Liver (tissue), 9 donors: Measurements from ENCODE around the gene OSBPL5. TPM values are rescaled to one million over a fixed set of nuclear protein-coding genes. Genes with fewer than 3 reads are reported as not detected.

Experiments used
- DNase-seq: peaks from one replicate; pipeline ENCODE4 v3.0.0-alpha.2; 2017; ENCODE audit warnings: low spot score
- H3K27ac ChIP-seq, 2 donors: one replicate each; pipeline ENCODE4 v1.7.0; 2013; ENCODE audit warnings: inconsistent platforms in 2 of 2, low read length in 2 of 2, control low read depth in 1 of 2, low read depth in 1 of 2, mild to moderate bottlenecking in 1 of 2
- H3K27me3 ChIP-seq, 4 donors: one replicate each; pipeline versions ENCODE4 v1.6.1 to v1.7.0; 2013; ENCODE audit warnings: low read length in 3 of 4, inconsistent platforms in 1 of 4, mild to moderate bottlenecking in 1 of 4, moderate library complexity in 1 of 4; ENCODE audit not compliant: control insufficient read depth in 4 of 4, insufficient read depth in 4 of 4
- H3K36me3 ChIP-seq, 4 donors: one replicate each; pipeline versions ENCODE4 v1.6.1 to v1.7.0; 2013; ENCODE audit warnings: low read length in 3 of 4, mild to moderate bottlenecking in 3 of 4, low read depth in 1 of 4, moderate library complexity in 1 of 4; ENCODE audit not compliant: control insufficient read depth in 4 of 4, insufficient read depth in 3 of 4
- H3K4me1 ChIP-seq, 4 donors: one replicate each; pipeline versions ENCODE4 v1.6.1 to v1.7.0; 2013; ENCODE audit warnings: low read length in 3 of 4, mild to moderate bottlenecking in 3 of 4, moderate library complexity in 1 of 4; ENCODE audit not compliant: control insufficient read depth in 4 of 4, insufficient read depth in 4 of 4
- H3K4me3 ChIP-seq, 3 donors: one replicate each; pipeline versions ENCODE4 v1.6.1 to v1.7.0; 2013; ENCODE audit warnings: low read length in 3 of 3, control low read depth in 1 of 3, low read depth in 1 of 3, mild to moderate bottlenecking in 1 of 3
- H3K9ac ChIP-seq, 2 donors: one replicate each; pipeline ENCODE4 v1.7.0; 2013; ENCODE audit warnings: low read length in 2 of 2, mild to moderate bottlenecking in 2 of 2, moderate library complexity in 2 of 2, control low read depth in 1 of 2, low read depth in 1 of 2
- H3K9me3 ChIP-seq, 4 donors: one replicate each; pipeline versions ENCODE4 v1.6.1 to v1.7.0; 2013; ENCODE audit warnings: low read length in 3 of 4; ENCODE audit not compliant: control insufficient read depth in 4 of 4
- CTCF ChIP-seq: fragments of 150-350 bp; IDR thresholded peaks from 2 replicates; pipeline ENCODE4 v1.5.1; 2017; ENCODE audit warnings: improper control_type of control experiment, low read depth, low read length; ENCODE audit not compliant: missing input control
- FOXA1 ChIP-seq: IDR thresholded peaks from 2 replicates; pipeline ENCODE4 v1.6.1; 2016; ENCODE audit warnings: antibody characterized with exemption
- GABPA ChIP-seq, 2 donors: IDR thresholded peaks in 1 of 2; conservative IDR thresholded peaks in 1 of 2; 2 replicates each; pipeline ENCODE4 v1.6.1; 2016; ENCODE audit warnings: antibody characterized with exemption in 2 of 2, mild to moderate bottlenecking in 1 of 2, moderate library complexity in 1 of 2
- HNF4A ChIP-seq, 2 donors: conservative IDR thresholded peaks; 2 replicates each; pipeline ENCODE4 v1.6.1; 2016; ENCODE audit warnings: antibody characterized with exemption in 2 of 2, mild to moderate bottlenecking in 2 of 2
- JUND ChIP-seq, 2 donors: IDR thresholded peaks; 2 replicates each; pipeline ENCODE4 v1.6.1; 2016; ENCODE audit warnings: antibody characterized with exemption in 2 of 2
- MAX ChIP-seq: IDR thresholded peaks from 2 replicates; pipeline ENCODE4 v1.6.1; 2016; ENCODE audit warnings: antibody characterized with exemption
- NR2F2 ChIP-seq: IDR thresholded peaks from 2 replicates; pipeline ENCODE4 v1.6.1; 2016; ENCODE audit warnings: antibody characterized with exemption
- RAD21 ChIP-seq, 2 donors: IDR thresholded peaks; 2 replicates each; pipeline ENCODE4 v1.6.1; 2016; ENCODE audit warnings: antibody characterized with exemption in 2 of 2, mild to moderate bottlenecking in 2 of 2
- RXRA ChIP-seq, 2 donors: IDR thresholded peaks; 2 replicates each; pipeline ENCODE4 v1.6.1; 2017 to 2018; ENCODE audit warnings: antibody characterized with exemption in 2 of 2, mild to moderate bottlenecking in 1 of 2
- TAF1 ChIP-seq: conservative IDR thresholded peaks from 2 replicates; pipeline ENCODE4 v1.6.1; 2016; ENCODE audit warnings: antibody characterized with exemption, mild to moderate bottlenecking
- ZBTB33 ChIP-seq: IDR thresholded peaks from 2 replicates; pipeline ENCODE4 v1.6.1; 2016; ENCODE audit warnings: antibody characterized with exemption
- WGBS: extraction: QIAGEN DNeasy Blood & Tissue Kit; methylation state at CpG from one replicate; pipeline ENCODE4 v1.1.7; 2013; 5-methylcytosine and 5-hydroxymethylcytosine counted together
- polyA plus RNA-seq, 2 donors: library from polyadenylated mRNA; stranded (reverse) in 1 of 2; unstranded in 1 of 2; fragments of 200-250 nt in 1 of 2; fragments of >200 nt in 1 of 2; fragmentation: Nextera tagmentation in 1 of 2; extraction: Ambion mirVana in 1 of 2; gene quantifications; one replicate each; pipeline versions ENCODE4 v1.2.1 to v1.2.3, GENCODE V29; 2013 to 2015
- total RNA-seq, 2 donors: library from RNA; depleted of rRNA; stranded (reverse); fragments of >200 nt; gene quantifications; one replicate each; pipeline ENCODE4 v1.2.3, GENCODE V29; 2014
- donor health status: healthy.
- donor health status: healthy.
- donor health status: healthy.
- donor health status: healthy.
- donor health status: healthy.

The OSBPL5 gene
- total and polyA plus RNA-seq, 4 donors = 0.74 to 6.2 (median 3.9) TPM

GRCh38 chr11:3086114-3086513, 79.0 kb downstream of the OSBPL5 start:
- peaks cover 0 to 2% (median 0%) of the 10 kb centered on the region in 4 donors for H3K36me3 ChIP-seq
- no peak overlapping the region for H3K9ac ChIP-seq
- no peak for DNase-seq
- H3K27me3 ChIP-seq = no peaks in the 10 kb centered on the region
- H3K27ac ChIP-seq = no peak overlapping the region
- H3K9me3 ChIP-seq = no peaks in the 10 kb centered on the region
- no peaks in the 10 kb centered on the region for H3K4me1 ChIP-seq
- WGBS = 89% methylated on average over 8 of the region's 8 CpGs
- H3K4me3 ChIP-seq = no peak overlapping the region
- TF ChIP-seq MAX (no peak), RXRA (IDR thresholded peaks at IDR 0.05) (no peak)

GRCh38 chr11:3085052-3085451, 80.1 kb downstream of the OSBPL5 start:
- Histone ChIP-seq H3K36me3 (peaks cover 0 to 2% (median 0%) of the 10 kb centered on the region in 4 donors), H3K27ac (no peak overlapping the region), H3K4me3 (no peak overlapping the region), H3K4me1 (no peaks in the 10 kb centered on the region), H3K27me3 (no peaks in the 10 kb centered on the region), H3K9me3 (no peaks in the 10 kb centered on the region), H3K9ac (no peak overlapping the region)
- WGBS = 79% methylated on average over 5 of the region's 5 CpGs
- no peak for DNase-seq
- no peak for TF ChIP-seq CTCF
- TF ChIP-seq RAD21 (IDR thresholded peaks at IDR 0.05) = no peak
- TF ChIP-seq ZBTB33 = no peak
- TF ChIP-seq RXRA (IDR thresholded peaks at IDR 0.05) = no peak
- no peak for TF ChIP-seq TAF1
- TF ChIP-seq GABPA (IDR thresholded peaks at IDR 0.05 in 1 of 2, conservative IDR thresholded peaks at IDR 0.05 in 1 of 2) = no peak
- no peak for TF ChIP-seq JUND (IDR thresholded peaks at IDR 0.05)
- no peak for TF ChIP-seq NR2F2

GRCh38 chr11:3083321-3083720, 81.8 kb downstream of the OSBPL5 start:
- Histone ChIP-seq H3K27ac (no peak overlapping the region), H3K4me3 (no peak overlapping the region), H3K9ac (no peak overlapping the region), H3K36me3 (peaks cover 0 to 2% (median 0%) of the 10 kb centered on the region in 4 donors), H3K9me3 (no peaks in the 10 kb centered on the region), H3K27me3 (no peaks in the 10 kb centered on the region), H3K4me1 (no peaks in the 10 kb centered on the region)
- DNase-seq = no peak
- 85% methylated on average over 8 of the region's 8 CpGs for WGBS
- TF ChIP-seq FOXA1 (no peak), HNF4A (conservative IDR thresholded peaks at IDR 0.05) (no peak)
